DOHH2 (cell line): Measurements from ENCODE around the gene CNOT2.

Experiments used
- H3F3A ChIP-seq: fragments of 200-600 bp; sonication (generic), shearing (Covaris generic); 2 replicates; pipeline ENCODE4 v1.6.0; 2016; ENCODE audit warnings: antibody characterized with exemption, mild to moderate bottlenecking; ENCODE audit not compliant: control insufficient read depth, insufficient read depth
- H3K27ac ChIP-seq: fragments of 200-600 bp; sonication (generic); 2 replicates; pipeline ENCODE4 v1.5.1; 2014; ENCODE audit warnings: low read depth, mild to moderate bottlenecking, low read length, moderate library complexity
- H3K27me3 ChIP-seq: fragments of 200-600 bp; sonication (generic); 2 replicates; pipeline ENCODE4 v1.6.1; 2014; ENCODE audit warnings: mild to moderate bottlenecking, low read length, mixed read lengths; ENCODE audit not compliant: control insufficient read depth
- H3K36me3 ChIP-seq: fragments of 200-600 bp; sonication (generic); 2 replicates; pipeline ENCODE4 v1.6.1; 2014; ENCODE audit warnings: mild to moderate bottlenecking, low read length, moderate library complexity, mixed read lengths; ENCODE audit not compliant: control insufficient read depth
- H3K4me1 ChIP-seq: fragments of 200-600 bp; sonication (generic); 2 replicates; pipeline ENCODE4 v1.6.1; 2014; ENCODE audit warnings: mild to moderate bottlenecking, low read length, mixed read lengths; ENCODE audit not compliant: control insufficient read depth
- H3K4me2 ChIP-seq: fragments of 200-600 bp; sonication (generic); 2 replicates; pipeline ENCODE4 v1.6.0; 2014; ENCODE audit warnings: mild to moderate bottlenecking, low read length, moderate library complexity
- H3K4me3 ChIP-seq: fragments of 200-600 bp; sonication (generic); 2 replicates; pipeline ENCODE4 v1.5.1; 2014; ENCODE audit warnings: mild to moderate bottlenecking, low read length, mixed read lengths
- H3K79me2 ChIP-seq: fragments of 200-600 bp; sonication (generic); 2 replicates; pipeline ENCODE4 v1.6.1; 2014; ENCODE audit warnings: mild to moderate bottlenecking, low read length, mixed read lengths; ENCODE audit not compliant: control insufficient read depth
- H3K9me2 ChIP-seq: fragments of 200-600 bp; sonication (generic); replicated peaks from 2 replicates; pipeline ENCODE4 v1.6.1; 2014; ENCODE audit warnings: mild to moderate bottlenecking, low read length, mixed read lengths; ENCODE audit not compliant: control insufficient read depth
- H3K9me3 ChIP-seq: fragments of 200-600 bp; sonication (generic); 2 replicates; pipeline ENCODE4 v1.6.1; 2014; ENCODE audit warnings: antibody characterized with exemption, low read length, mixed read lengths; ENCODE audit not compliant: control insufficient read depth, insufficient read depth
- H4K20me1 ChIP-seq: fragments of 200-600 bp; sonication (generic); 2 replicates; pipeline ENCODE4 v1.6.0; 2014; ENCODE audit warnings: low read depth, mild to moderate bottlenecking, antibody characterized with exemption, low read length, moderate library complexity; ENCODE audit not compliant: control insufficient read depth, insufficient read depth
- CTCF ChIP-seq: fragments of 200-600 bp; sonication (generic); IDR thresholded peaks from one replicate; pipeline ENCODE4 v1.5.1; 2014; ENCODE audit warnings: antibody characterized with exemption, mild to moderate bottlenecking, low read depth, low read length; ENCODE audit not compliant: poor library complexity, severe bottlenecking
- EZH2phosphoT487 ChIP-seq: fragments of 200-600 bp; sonication (generic); IDR thresholded peaks from 2 replicates; pipeline ENCODE4 v1.6.1; 2017; ENCODE audit warnings: borderline replicate concordance, mild to moderate bottlenecking, antibody characterized with exemption, low read length, moderate library complexity, mixed read lengths

Gene CNOT2

GRCh38 chr12:70359458-70360197, 116.4 kb downstream of the CNOT2 start:
- Histone ChIP-seq H3K9me3 (no peaks in the 10 kb centered on the region), H4K20me1 (no peaks in the 10 kb centered on the region), H3K79me2 (no peaks in the 10 kb centered on the region), H3K27ac (no peak overlapping the region), H3K4me2 (peak overlapping the region; percentile 8), H3K9me2 (no peaks in the 10 kb centered on the region), H3K4me3 (no peak overlapping the region), H3K27me3 (no peaks in the 10 kb centered on the region), H3F3A (peaks cover 37% of the 10 kb centered on the region), H3K36me3 (peaks cover 4% of the 10 kb centered on the region), H3K4me1 (peaks cover 59% of the 10 kb centered on the region)
- TF ChIP-seq CTCF (no peak), EZH2phosphoT487 (no peak)

- Histone ChIP-seq H3K4me2 (no peak overlapping the region), H3K27ac (no peak overlapping the region), H3K4me3 (no peak overlapping the region), H3K27me3 (no peaks in the 10 kb centered on the region; the same call in 1 of the 2 replicates), H3K79me2 (peaks cover under 1% of the 10 kb centered on the region; the same call in 1 of the 2 replicates), H3K36me3 (no peaks in the 10 kb centered on the region), H4K20me1 (no peaks in the 10 kb centered on the region), H3K9me2 (no peaks in the 10 kb centered on the region), H3K4me1 (peaks cover 62% of the 10 kb centered on the region), H3F3A (peaks cover 40% of the 10 kb centered on the region), H3K9me3 (no peaks in the 10 kb centered on the region)
- TF ChIP-seq EZH2phosphoT487 (no peak), CTCF (no peak)
Measured at GRCh38 chr12:70360218-70360617, 117.0 kb downstream of the CNOT2 start.

GRCh38 chr12:70364695-70365397, 121.6 kb downstream of the CNOT2 start:
- H3K9me3 ChIP-seq, result no peaks in the 10 kb centered on the region
- H3K27me3 ChIP-seq, result no peaks in the 10 kb centered on the region; the same call in 1 of the 2 replicates
- H3K79me2 ChIP-seq, result peaks cover 44% of the 10 kb centered on the region
- H3K9me2 ChIP-seq, result no peaks in the 10 kb centered on the region
- H3F3A ChIP-seq, result peaks cover 36% of the 10 kb centered on the region
- TF ChIP-seq EZH2phosphoT487 (no peak), CTCF (no peak)
- peaks cover 26% of the 10 kb centered on the region for H3K36me3 ChIP-seq
- peak overlapping the region; percentile 97 for H3K4me2 ChIP-seq
- H3K4me1 ChIP-seq, result peaks cover 46% of the 10 kb centered on the region
- H3K4me3 ChIP-seq, result peak overlapping the region; percentile 94
- H4K20me1 ChIP-seq, result 0 out of 2 replicates have a peak, but pooled peaks cover 7% of the 10 kb centered on the region
- 0 out of 2 replicates have a peak overlapping the region, but pooled peaks have one; percentile 64 for H3K27ac ChIP-seq
